Uterus (tissue), 4 donors: ENCODE data around the gene MARCKS. TPM values are rescaled to one million over a fixed set of nuclear protein-coding genes. Genes with fewer than 3 reads are reported as not detected.
A peak's percentile ranks its signal among the peaks of the same experiment; 100 is the strongest.

Experiments used
- DNase-seq, 2 donors: peaks; one replicate each; pipeline ENCODE4 v3.0.0-alpha.2; 2019 to 2020
- H3K27ac ChIP-seq, 2 donors: fragments of 200-600 bp; sonication (generic); 1 replicate in 1 of 2; 2 replicates in 1 of 2; pipeline ENCODE4 v1.5.1; 2016 to 2018
- H3K27me3 ChIP-seq, 2 donors: fragments of 200-600 bp; sonication (generic); one replicate each; pipeline ENCODE4 v1.5.1; 2018 to 2019; ENCODE audit warnings: control low read depth in 1 of 2
- H3K36me3 ChIP-seq, 2 donors: fragments of 200-600 bp; sonication (generic); one replicate each; pipeline ENCODE4 v1.5.1; 2019; ENCODE audit warnings: control low read depth in 1 of 2
- H3K4me1 ChIP-seq, 2 donors: fragments of 200-600 bp; sonication (generic); one replicate each; pipeline ENCODE4 v1.5.1; 2018 to 2019; ENCODE audit warnings: control low read depth in 1 of 2
- H3K4me3 ChIP-seq, 2 donors: fragments of 200-600 bp; sonication (generic); 1 replicate in 1 of 2; 2 replicates in 1 of 2; pipeline ENCODE4 v1.5.1; 2018 to 2019; ENCODE audit warnings: mild to moderate bottlenecking in 1 of 2
- H3K9me3 ChIP-seq, 2 donors: fragments of 200-600 bp; sonication (generic); one replicate each; pipeline ENCODE4 v1.5.1; 2019; ENCODE audit warnings: control low read depth in 1 of 2
- CTCF ChIP-seq, 4 experiments: fragments of 200-600 bp in 2 of 4; fragments of 450-650 bp in 2 of 4; sonication (generic) in 2 of 4; IDR thresholded peaks; one replicate each; pipeline ENCODE4 v1.5.1; 2016 to 2019; ENCODE audit warnings: antibody characterized with exemption in 4 of 4, mild to moderate bottlenecking in 2 of 4, moderate library complexity in 1 of 4
- POLR2A ChIP-seq, 2 donors: fragments of 450-650 bp; IDR thresholded peaks; one replicate each; pipeline ENCODE4 v1.6.1; 2016; ENCODE audit warnings: antibody characterized with exemption in 2 of 2, mild to moderate bottlenecking in 1 of 2, moderate library complexity in 1 of 2
- intact Hi-C: fragments of 100-400 bp; cut with DNase I; formaldehyde crosslinking; loops from one replicate; pipeline ENCODE4 v1.15.1; 2023; ENCODE audit warnings: low total_unique reads
- total RNA-seq, 4 donors: library from RNA; depleted of rRNA in 3 of 4; stranded (reverse); fragments of >200 nt in 3 of 4; gene quantifications; one replicate each; pipeline versions ENCODE4 v1.1.0 to v1.2.4, GENCODE V29; 2014 to 2023
- donor health status: DM: yes; HTN: yes; CAD: no.

The MARCKS gene
- total RNA-seq, 4 donors from 2014 or later: 14.9 to 140 (median 42.6) TPM

- no peak for TF ChIP-seq CTCF (IDR thresholded peaks at IDR 0.05)
- no peak for TF ChIP-seq POLR2A (IDR thresholded peaks at IDR 0.05)
- no peaks in the 10 kb centered on the region for H3K27me3 ChIP-seq
- DNase-seq: peak; percentile 49 to 61
- H3K9me3 ChIP-seq: no peaks in the 10 kb centered on the region
- peak overlapping the region; percentile 94 to 98 for H3K27ac ChIP-seq
- no peaks in the 10 kb centered on the region for H3K36me3 ChIP-seq
- intact Hi-C loops: no loop called here
- peak overlapping the region; percentile 51 to 73 for H3K4me3 ChIP-seq
- no peaks in the 10 kb centered on the region for H3K4me1 ChIP-seq
These were observed 3.2 kb downstream of the MARCKS start for GRCh38 chr6:113860181-113860955.

GRCh38 chr6:113862112-113862511 is 5.0 kb downstream of the MARCKS start:
- no peak for DNase-seq
- H3K27me3 ChIP-seq: no peaks in the 10 kb centered on the region
- intact Hi-C loops: no loop called here
- no peaks in the 10 kb centered on the region for H3K36me3 ChIP-seq
- H3K4me1 ChIP-seq: no peaks in the 10 kb centered on the region
- no peak for TF ChIP-seq CTCF (IDR thresholded peaks at IDR 0.05)
- TF ChIP-seq POLR2A (IDR thresholded peaks at IDR 0.05): no peak
- H3K9me3 ChIP-seq: no peaks in the 10 kb centered on the region
- no peak overlapping the region for H3K4me3 ChIP-seq
- peak overlapping the region; percentile 24 to 94 for H3K27ac ChIP-seq

GRCh38 chr6:113870917-113871316 is 13.8 kb downstream of the MARCKS start:
- H3K36me3 ChIP-seq: no peaks in the 10 kb centered on the region
- no peak for TF ChIP-seq POLR2A (IDR thresholded peaks at IDR 0.05)
- TF ChIP-seq CTCF (IDR thresholded peaks at IDR 0.05): no peak
- no peak overlapping the region for H3K27ac ChIP-seq
- DNase-seq: no peak
- intact Hi-C loops: no loop called here
- no peaks in the 10 kb centered on the region for H3K4me1 ChIP-seq
- no peaks in the 10 kb centered on the region for H3K9me3 ChIP-seq
- no peak overlapping the region for H3K4me3 ChIP-seq
- no peaks in the 10 kb centered on the region for H3K27me3 ChIP-seq

- Histone ChIP-seq H3K27me3 (no peaks in the 10 kb centered on the region), H3K36me3 (no peaks in the 10 kb centered on the region), H3K9me3 (no peaks in the 10 kb centered on the region), H3K4me3 (no peak overlapping the region), H3K4me1 (no peaks in the 10 kb centered on the region), H3K27ac (no peak overlapping the region)
- TF ChIP-seq POLR2A (IDR thresholded peaks at IDR 0.05) (no peak), CTCF (IDR thresholded peaks at IDR 0.05) (no peak)
- intact Hi-C loops: no loop called here
- DNase-seq: no peak
These were observed 14.8 kb downstream of the MARCKS start for GRCh38 chr6:113871975-113872374.

GRCh38 chr6:113873043-113873667 is 16.0 kb downstream of the MARCKS start:
- peak in 1 of 2 donors; percentile 31 for DNase-seq
- Histone ChIP-seq H3K4me1 (no peaks in the 10 kb centered on the region), H3K27me3 (no peaks in the 10 kb centered on the region), H3K9me3 (no peaks in the 10 kb centered on the region), H3K4me3 (peak overlapping the region in 1 of 2 donors; percentile 9), H3K27ac (peak overlapping the region in 1 of 2 donors; percentile 46), H3K36me3 (no peaks in the 10 kb centered on the region)
- TF ChIP-seq CTCF (IDR thresholded peaks at IDR 0.05): no peak
- TF ChIP-seq POLR2A (IDR thresholded peaks at IDR 0.05): no peak
- intact Hi-C loops: no loop called here
